GM10248 (cell line): ENCODE data around the gene MTSS2.

Source experiments
- CTCF ChIA-PET: fragments of 300-600 bp; sonication (Branson Sonifier 250); formaldehyde crosslinking; extraction: SDS; loops from one replicate; lab custom pipeline; 2021; ENCODE audit warnings: antibody characterized with exemption; lab: Yijun Ruan, JAX
- POLR2A ChIA-PET: fragments of 350-650 bp; sonication (Branson Sonifier 250); formaldehyde crosslinking; extraction: SDS; loops from one replicate; lab custom pipeline; 2020; ENCODE audit warnings: antibody characterized with exemption; lab: Yijun Ruan, JAX
- DNase-seq: peaks from one replicate; pipeline ENCODE4 v3.0.0; 2012; ENCODE audit errors: extremely low spot score
- CTCF ChIP-seq: IDR thresholded peaks from 2 replicates; pipeline ENCODE4 v1.5.1; 2012; ENCODE audit warnings: mild to moderate bottlenecking, low read depth; ENCODE audit errors: extremely low read depth, missing control alignments, control extremely low read depth

Gene MTSS2

DNA sequence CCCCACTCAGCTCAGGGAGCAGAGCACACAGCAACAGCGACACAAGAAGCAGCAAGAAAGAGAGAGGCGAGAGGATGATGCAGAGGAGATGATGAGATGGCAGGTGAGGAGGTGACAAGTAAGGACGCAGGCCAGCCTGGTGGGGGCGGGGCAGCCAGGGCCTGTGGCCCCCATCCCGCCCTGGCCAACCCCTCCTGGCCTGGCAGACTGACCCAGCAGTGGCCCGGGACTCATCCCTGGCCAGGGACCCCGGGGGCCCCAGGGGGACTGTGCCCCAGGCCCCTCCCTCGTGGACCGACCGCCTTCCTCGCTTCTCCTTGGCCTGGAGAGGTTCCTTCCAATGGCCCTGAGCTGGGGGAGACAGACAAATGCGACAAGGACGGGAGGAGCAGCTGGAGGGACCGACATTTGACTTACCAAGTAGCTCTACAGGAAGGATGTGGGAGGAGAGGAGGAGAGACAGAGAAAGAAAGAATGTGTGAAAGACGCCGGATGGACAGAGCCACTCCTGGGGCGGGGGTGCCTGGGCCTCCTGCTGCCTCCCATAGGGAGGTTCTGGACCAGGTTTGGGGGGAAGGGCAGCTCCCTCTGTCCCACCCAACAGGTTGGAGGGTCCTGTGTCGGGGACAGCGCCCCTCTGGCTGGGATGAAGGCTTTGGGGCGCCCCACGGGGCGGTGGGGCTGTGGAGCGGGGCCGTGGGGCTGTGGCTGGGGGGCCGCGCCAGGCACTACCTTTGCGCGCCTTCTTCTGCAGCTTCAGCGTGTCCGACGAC is 6.8 kb downstream of the MTSS2 start:
- ChIA-PET CTCF (interaction anchor here (0.9 to 12.1 kb wide), 10 partner anchors 9 to 105 kb away, joined by 3 to 120 read pairs (median 4); no protein-coding TSS in a partner anchor), POLR2A (no interaction called here)
- no peak for TF ChIP-seq CTCF
- DNase-seq = no peak

DNA sequence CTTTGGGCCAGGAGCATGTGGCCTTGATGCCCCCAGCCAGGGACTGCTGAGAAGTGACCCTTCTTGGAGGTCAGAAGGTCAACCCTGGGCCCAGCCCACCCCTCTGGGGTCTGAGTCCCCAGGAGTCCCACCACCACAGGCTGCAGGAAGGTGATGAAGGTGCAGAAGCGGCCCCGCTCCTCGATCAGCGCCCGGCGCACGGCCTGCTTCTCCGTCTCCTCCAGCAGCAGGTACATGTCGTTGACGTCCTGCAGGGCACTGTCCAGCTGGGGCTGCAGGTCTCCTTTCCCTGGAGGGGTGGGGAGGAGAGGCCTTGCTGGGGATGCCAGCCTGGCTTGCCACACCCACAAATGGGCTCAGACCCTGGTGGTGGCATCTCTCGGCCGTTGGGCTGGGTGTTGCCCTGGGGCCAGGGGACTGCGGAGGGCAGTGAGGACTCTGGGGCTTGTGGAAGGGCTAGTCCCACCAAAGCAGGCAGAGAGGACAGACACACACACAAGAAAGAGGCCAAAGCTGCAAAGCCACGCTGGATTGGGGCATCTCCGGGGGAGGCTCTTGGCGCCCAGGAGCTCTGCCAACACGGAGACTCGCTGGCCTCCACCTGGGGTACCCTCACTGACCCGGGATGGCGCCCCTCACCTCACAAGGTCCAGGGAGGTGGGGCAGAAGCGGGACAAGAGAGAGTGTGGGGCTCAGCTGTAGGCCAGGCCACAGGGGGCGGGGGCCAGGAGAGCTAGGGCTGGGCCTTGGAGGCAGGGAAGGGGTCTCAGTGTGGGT is 7.5 kb downstream of the MTSS2 start:
- TF ChIP-seq CTCF = no peak
- no peak for DNase-seq
- POLR2A ChIA-PET = no interaction called here
- CTCF ChIA-PET = interaction anchor here (0.9 to 12.1 kb wide), 8 partner anchors 9 to 91 kb away, joined by 3 to 120 read pairs (median 4); no protein-coding TSS in a partner anchor

DNA sequence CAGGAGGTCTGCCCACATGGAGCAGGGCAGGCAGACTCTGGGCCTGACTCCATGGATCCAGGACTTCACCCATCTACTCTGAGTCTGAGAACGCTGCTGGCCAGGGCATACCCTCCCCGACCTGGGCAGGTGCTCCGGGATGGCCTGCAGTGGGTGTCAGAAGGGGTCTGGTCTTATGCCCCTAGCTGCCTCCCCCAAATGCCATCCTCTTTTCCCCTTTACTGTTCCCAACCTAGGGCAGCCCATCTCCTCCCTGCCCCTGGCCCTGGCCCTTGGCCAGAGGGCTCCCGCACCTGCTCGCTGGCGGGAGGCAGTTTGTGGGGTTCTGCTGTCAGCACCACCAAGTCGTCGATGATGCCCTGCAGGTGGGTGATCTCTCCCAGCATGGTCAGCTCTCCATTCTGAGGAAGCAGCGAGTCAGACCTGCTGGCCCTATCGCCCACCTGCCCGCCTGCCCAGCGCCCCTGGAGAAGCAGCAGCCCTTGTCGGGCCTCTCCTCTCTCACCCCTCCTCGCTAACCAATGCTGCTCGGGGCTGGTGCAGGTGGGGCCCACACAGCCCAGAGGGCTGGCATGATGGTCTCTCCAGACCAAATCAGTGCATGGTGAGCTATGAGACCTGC is 8.2 kb downstream of the MTSS2 start:
- no peak for TF ChIP-seq CTCF
- ChIA-PET CTCF (interaction anchor here (12.1 kb wide), 1 partner anchor 92 kb away, joined by 120 read pairs; no protein-coding TSS in a partner anchor), POLR2A (no interaction called here)

DNA sequence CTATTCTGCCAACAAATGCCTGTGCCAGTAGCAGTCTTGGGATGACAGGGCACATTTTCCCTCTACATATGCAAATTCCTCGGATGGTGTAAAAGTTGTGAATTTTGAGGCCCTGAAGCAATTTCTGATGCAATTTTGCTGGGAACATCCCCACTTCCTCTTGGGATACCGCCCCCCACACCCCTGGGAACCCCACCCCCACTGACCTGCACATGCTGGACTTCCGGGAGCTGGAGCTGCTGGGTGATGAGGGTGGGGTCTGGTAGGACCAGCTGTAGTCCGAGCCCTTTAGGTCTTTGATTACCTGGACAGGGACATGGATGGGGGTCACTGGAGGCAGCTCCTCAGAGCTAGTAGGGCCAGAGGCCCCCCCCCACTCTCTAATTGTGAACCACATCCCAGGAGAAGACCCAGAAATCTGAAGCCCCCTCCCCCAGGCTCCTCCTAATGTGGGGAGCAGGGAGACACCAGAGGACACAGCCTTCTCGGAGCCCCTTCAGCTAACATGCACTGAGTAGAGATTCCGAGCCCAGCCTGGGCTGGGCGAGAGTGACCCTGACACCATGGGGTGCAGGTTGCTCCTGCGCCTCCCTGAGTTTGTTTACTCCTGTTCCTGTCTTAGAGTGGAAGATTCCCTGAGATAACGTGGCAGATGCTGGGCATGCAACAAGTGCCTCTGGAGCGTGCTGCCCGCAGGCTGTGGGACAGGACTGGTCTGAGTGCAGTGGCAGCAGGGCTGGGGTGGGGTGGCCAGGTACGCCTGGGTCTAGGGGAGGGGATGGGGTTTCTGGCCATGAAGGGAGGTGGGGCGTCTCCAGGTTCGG is 9.0 kb downstream of the MTSS2 start:
- CTCF ChIA-PET = interaction anchor here (2.2 to 12.1 kb wide), 2 partner anchors 11 to 93 kb away, joined by 4 to 120 read pairs; no protein-coding TSS in a partner anchor
- no peak for TF ChIP-seq CTCF
- POLR2A ChIA-PET = no interaction called here
- DNase-seq = no peak

More for the DNA sequence above, 8.2 kb downstream of the MTSS2 start:
- DNase-seq = no peak

- TF ChIP-seq CTCF = no peak
- no peak for DNase-seq
- CTCF ChIA-PET = interaction anchor here (1.2 to 12.1 kb wide), 3 partner anchors 11 to 93 kb away, joined by 3 to 120 read pairs (median 4); no protein-coding TSS in a partner anchor
- POLR2A ChIA-PET = no interaction called here
Observed at GRCh38 chr16:70675851-70676513, 9.9 kb downstream of the MTSS2 start.
